H9 (cell line): ENCODE results near the gene BACH2. TPM values are rescaled to one million over a fixed set of nuclear protein-coding genes. Genes with fewer than 3 reads are reported as not detected.

Source experiments
- DNase-seq: peaks from one replicate; pipeline ENCODE4 v3.0.0-alpha.2; 2017
- H2AFZ ChIP-seq: one replicate; pipeline ENCODE4 v1.6.1; 2013; ENCODE audit warnings: mild to moderate bottlenecking, low read length, control low read depth, moderate library complexity
- H2AK5ac ChIP-seq: 2 replicates; pipeline ENCODE4 v1.6.1; 2013; ENCODE audit warnings: low read length, control low read depth, mixed read lengths; ENCODE audit not compliant: insufficient read length
- H2BK120ac ChIP-seq: one replicate; pipeline ENCODE4 v1.6.1; 2013; ENCODE audit warnings: low read depth, mild to moderate bottlenecking, low read length, control low read depth, inconsistent platforms; ENCODE audit not compliant: poor library complexity, severe bottlenecking
- H2BK12ac ChIP-seq: 2 replicates; pipeline ENCODE4 v1.6.1; 2013; ENCODE audit warnings: low read length, control low read depth, mixed read lengths, low read depth; ENCODE audit not compliant: insufficient read length
- H2BK15ac ChIP-seq: 2 replicates; pipeline ENCODE4 v1.6.1; 2013; ENCODE audit warnings: low read depth, low read length, control low read depth
- H2BK20ac ChIP-seq: one replicate; pipeline ENCODE4 v1.6.1; 2013; ENCODE audit warnings: low read depth, mild to moderate bottlenecking, low read length, control low read depth, inconsistent platforms; ENCODE audit not compliant: poor library complexity, severe bottlenecking
- H2BK5ac ChIP-seq: 2 replicates; pipeline ENCODE4 v1.6.1; 2013; ENCODE audit warnings: low read length, control low read depth, mixed read lengths; ENCODE audit not compliant: insufficient read length
- H3K14ac ChIP-seq: 2 replicates; pipeline ENCODE4 v1.6.1; 2013; ENCODE audit warnings: low read length, control low read depth; ENCODE audit not compliant: insufficient read depth
- H3K18ac ChIP-seq: 2 replicates; pipeline ENCODE4 v1.6.1; 2013; ENCODE audit warnings: low read depth, mild to moderate bottlenecking, mixed read lengths, low read length, control low read depth; ENCODE audit not compliant: insufficient read length
- H3K23ac ChIP-seq: 2 replicates; pipeline ENCODE4 v1.6.1; 2013; ENCODE audit warnings: low read length, control low read depth, mixed read lengths, low read depth; ENCODE audit not compliant: insufficient read length
- H3K23me2 ChIP-seq: 2 replicates; pipeline ENCODE4 v1.6.1; 2013; ENCODE audit warnings: low read depth, mild to moderate bottlenecking, mixed read lengths, low read length, control low read depth; ENCODE audit not compliant: insufficient read length, poor library complexity, severe bottlenecking
- H3K27ac ChIP-seq: 2 replicates; pipeline ENCODE4 v1.5.1; 2013; ENCODE audit warnings: low read length, control low read depth, mixed read lengths, low read depth; ENCODE audit not compliant: insufficient read length
- H3K27me3 ChIP-seq: 2 replicates; pipeline ENCODE4 v1.6.1; 2013; ENCODE audit warnings: low read length, control low read depth, inconsistent platforms; ENCODE audit not compliant: insufficient read depth
- H3K4ac ChIP-seq: 2 replicates; pipeline ENCODE4 v1.6.1; 2013; ENCODE audit warnings: low read depth, mild to moderate bottlenecking, control low read depth, inconsistent platforms, low read length, moderate library complexity
- H3K4me1 ChIP-seq: 2 replicates; pipeline ENCODE4 v1.6.1; 2013; ENCODE audit warnings: low read length, control low read depth, inconsistent platforms; ENCODE audit not compliant: insufficient read depth
- H3K4me2 ChIP-seq: 2 replicates; pipeline ENCODE4 v1.6.1; 2013; ENCODE audit warnings: low read length, control low read depth, mixed read lengths; ENCODE audit not compliant: insufficient read length, insufficient read depth
- H3K56ac ChIP-seq: 2 replicates; pipeline ENCODE4 v1.6.1; 2013; ENCODE audit warnings: low read depth, mild to moderate bottlenecking, mixed read lengths, low read length, control low read depth; ENCODE audit not compliant: insufficient read length
- H3K79me1 ChIP-seq: 2 replicates; pipeline ENCODE4 v1.6.1; 2013; ENCODE audit warnings: low read depth, mild to moderate bottlenecking, moderate library complexity, low read length, control low read depth, inconsistent platforms; ENCODE audit not compliant: insufficient read depth, poor library complexity, severe bottlenecking
- H3K79me2 ChIP-seq: 2 replicates; pipeline ENCODE4 v1.6.1; 2013; ENCODE audit warnings: low read length, control low read depth, inconsistent platforms; ENCODE audit not compliant: insufficient read depth
- H3K9ac ChIP-seq: 2 replicates; pipeline ENCODE4 v1.6.1; 2013; ENCODE audit warnings: low read length, control low read depth, mixed read lengths; ENCODE audit not compliant: insufficient read length; ENCODE audit errors: extremely low read depth
- H3K9me3 ChIP-seq: one replicate; pipeline ENCODE4 v1.6.1; 2013; ENCODE audit warnings: low read depth, low read length, inconsistent platforms; ENCODE audit not compliant: control insufficient read depth
- H3T11ph ChIP-seq: one replicate; pipeline ENCODE4 v1.6.1; 2013; ENCODE audit warnings: mild to moderate bottlenecking, low read length, control low read depth, inconsistent platforms
- H4K20me1 ChIP-seq: one replicate; pipeline ENCODE4 v1.6.1; 2013; ENCODE audit not compliant: control insufficient read depth, insufficient read length, insufficient read depth
- H4K5ac ChIP-seq: 2 replicates; pipeline ENCODE4 v1.6.1; 2013; ENCODE audit warnings: low read depth, mild to moderate bottlenecking, mixed read lengths, low read length, control low read depth; ENCODE audit not compliant: insufficient read length
- H4K8ac ChIP-seq: replicated peaks from 2 replicates; pipeline ENCODE4 v1.6.1; 2013; ENCODE audit warnings: low read length, control low read depth, mixed read lengths, low read depth; ENCODE audit not compliant: insufficient read length
- H4K91ac ChIP-seq: 2 replicates; pipeline ENCODE4 v1.6.1; 2013; ENCODE audit warnings: low read depth, mild to moderate bottlenecking, moderate library complexity, mixed read lengths, low read length, control low read depth; ENCODE audit not compliant: insufficient read length
- H3K27ac Mint-ChIP-seq, 3 experiments: 2 replicates in 2 of 3; 3 replicates in 1 of 3; pipeline ENCODE4 v1.8.0; 2020 to 2021; ENCODE audit warnings: mixed read lengths in 3 of 3, mild to moderate bottlenecking in 1 of 3, moderate library complexity in 1 of 3
- H3K27me3 Mint-ChIP-seq: 2 replicates; pipeline ENCODE4 v1.8.0; 2021; ENCODE audit warnings: low read depth, mild to moderate bottlenecking, moderate library complexity, mixed read lengths
- H3K36me3 Mint-ChIP-seq, 3 experiments: 2 replicates in 2 of 3; 3 replicates in 1 of 3; pipeline ENCODE4 v1.8.0; 2020 to 2021; ENCODE audit warnings: low read depth in 3 of 3, mixed read lengths in 3 of 3; ENCODE audit not compliant: insufficient read depth in 1 of 3
- H3K4me1 Mint-ChIP-seq, 2 experiments: 2 replicates each; pipeline ENCODE4 v1.8.0; 2020; ENCODE audit warnings: mixed read lengths in 2 of 2
- H3K4me3 Mint-ChIP-seq, 2 experiments: 2 replicates in 1 of 2; 3 replicates in 1 of 2; pipeline ENCODE4 v1.8.0; 2020 to 2021; ENCODE audit warnings: mild to moderate bottlenecking in 2 of 2, mixed read lengths in 2 of 2, moderate library complexity in 1 of 2
- H3K9me3 Mint-ChIP-seq, 2 experiments: 2 replicates in 1 of 2; 3 replicates in 1 of 2; pipeline ENCODE4 v1.8.0; 2020; ENCODE audit warnings: mild to moderate bottlenecking in 2 of 2, mixed read lengths in 2 of 2, moderate library complexity in 1 of 2
- WGBS: extraction: QIAGEN DNeasy Blood & Tissue Kit; methylation state at CpG from one replicate; pipeline ENCODE4 v1.1.7; 2013; ENCODE audit warnings: missing lambda C conversion rate, low lambda C conversion rate, mixed read lengths; ENCODE audit not compliant: insufficient read length; ENCODE audit errors: extremely low coverage; 5-methylcytosine and 5-hydroxymethylcytosine counted together
- total RNA-seq: library from RNA; stranded (reverse); gene quantifications from 2 replicates; pipeline ENCODE4 v1.2.1, GENCODE V29; 2021
- TF ChIP-seq, protein P1 (sequence below): fragments of 200-600 bp; sonication (generic); conservative IDR thresholded peaks from 3 replicates; pipeline ENCODE4 v1.8.0; 2021; ENCODE audit warnings: antibody characterized with exemption, mild to moderate bottlenecking

The BACH2 gene
- total RNA-seq, 1 experiment from 2014 or later: 2.0 TPM

DNA sequence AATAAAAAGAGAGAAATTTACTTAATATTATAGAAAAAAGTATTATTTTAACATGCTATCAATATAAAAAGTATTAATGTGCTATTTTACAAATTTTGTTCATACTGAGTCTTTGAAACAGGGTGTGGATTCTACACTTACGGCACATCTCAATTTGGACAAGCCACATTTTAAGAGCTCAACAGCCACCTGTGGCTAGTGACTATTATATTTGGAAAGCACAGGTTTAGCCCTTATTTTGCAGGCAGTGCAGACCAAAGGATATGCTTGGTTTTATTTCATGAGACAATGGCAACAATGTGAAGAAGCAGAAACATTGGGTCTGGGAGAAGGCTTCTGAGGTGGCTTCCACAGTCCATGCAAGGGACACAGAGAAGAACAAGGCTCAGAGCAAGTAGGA lies 74.6 kb downstream of the BACH2 start:
- H2BK12ac ChIP-seq: no peak overlapping the region
- H2AFZ ChIP-seq: no peak overlapping the region
- no peak overlapping the region for H3K18ac ChIP-seq
- H3K27ac ChIP-seq: no peak overlapping the region
- WGBS: no CpG with 5 or more reads among the region's 1 CpG
- no peak for DNase-seq
- H3K9ac ChIP-seq: no peak overlapping the region
- H3K23ac ChIP-seq: no peak overlapping the region
- H4K20me1 ChIP-seq: no peaks in the 10 kb centered on the region
- H3K23me2 ChIP-seq: no peaks in the 10 kb centered on the region
- H3K79me2 ChIP-seq: no peaks in the 10 kb centered on the region
- no peak overlapping the region for H3K56ac ChIP-seq
- no peak overlapping the region for H2BK20ac ChIP-seq
- no peak overlapping the region for H4K8ac ChIP-seq
- H4K5ac ChIP-seq: no peak overlapping the region
- no peak overlapping the region for H3K4ac ChIP-seq
- H4K91ac ChIP-seq: no peak overlapping the region
- Mint-ChIP-seq H3K27ac (no peak overlapping the region), H3K36me3 (peaks cover 4 to 12% (median 8%) of the 10 kb centered on the region in 3 experiments), H3K9me3 (peaks cover 7 to 12% of the 10 kb centered on the region in 2 experiments; a peak in 4 of 5 replicates), H3K4me1 (peaks cover under 1 to 5% of the 10 kb centered on the region in 2 experiments), H3K27me3 (no peaks in the 10 kb centered on the region), H3K4me3 (no peak overlapping the region)
- TF ChIP-seq, protein P1, sequence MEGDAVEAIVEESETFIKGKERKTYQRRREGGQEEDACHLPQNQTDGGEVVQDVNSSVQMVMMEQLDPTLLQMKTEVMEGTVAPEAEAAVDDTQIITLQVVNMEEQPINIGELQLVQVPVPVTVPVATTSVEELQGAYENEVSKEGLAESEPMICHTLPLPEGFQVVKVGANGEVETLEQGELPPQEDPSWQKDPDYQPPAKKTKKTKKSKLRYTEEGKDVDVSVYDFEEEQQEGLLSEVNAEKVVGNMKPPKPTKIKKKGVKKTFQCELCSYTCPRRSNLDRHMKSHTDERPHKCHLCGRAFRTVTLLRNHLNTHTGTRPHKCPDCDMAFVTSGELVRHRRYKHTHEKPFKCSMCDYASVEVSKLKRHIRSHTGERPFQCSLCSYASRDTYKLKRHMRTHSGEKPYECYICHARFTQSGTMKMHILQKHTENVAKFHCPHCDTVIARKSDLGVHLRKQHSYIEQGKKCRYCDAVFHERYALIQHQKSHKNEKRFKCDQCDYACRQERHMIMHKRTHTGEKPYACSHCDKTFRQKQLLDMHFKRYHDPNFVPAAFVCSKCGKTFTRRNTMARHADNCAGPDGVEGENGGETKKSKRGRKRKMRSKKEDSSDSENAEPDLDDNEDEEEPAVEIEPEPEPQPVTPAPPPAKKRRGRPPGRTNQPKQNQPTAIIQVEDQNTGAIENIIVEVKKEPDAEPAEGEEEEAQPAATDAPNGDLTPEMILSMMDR: no peak
- no peak overlapping the region for H2AK5ac ChIP-seq
- H2BK5ac ChIP-seq: no peak overlapping the region
- H3K27me3 ChIP-seq: no peaks in the 10 kb centered on the region
- no peak overlapping the region for H3T11ph ChIP-seq
- no peaks in the 10 kb centered on the region for H3K79me1 ChIP-seq
- H3K4me1 ChIP-seq: peaks cover 6% of the 10 kb centered on the region; the same call in 1 of the 2 replicates
- no peak overlapping the region for H3K14ac ChIP-seq
- H3K4me2 ChIP-seq: no peak overlapping the region
- no peaks in the 10 kb centered on the region for H3K9me3 ChIP-seq
- no peak overlapping the region for H2BK120ac ChIP-seq
- H2BK15ac ChIP-seq: no peak overlapping the region
